H9 (cell line): ENCODE data around the gene TUBG1. TPM values are rescaled to one million over a fixed set of nuclear protein-coding genes. Genes with fewer than 3 reads are reported as not detected.

Experiments used
- DNase-seq: peaks from one replicate; pipeline ENCODE4 v3.0.0-alpha.2; 2017
- H2AFZ ChIP-seq: one replicate; pipeline ENCODE4 v1.6.1; 2013; ENCODE audit warnings: mild to moderate bottlenecking, low read length, control low read depth, moderate library complexity
- H2AK5ac ChIP-seq: 2 replicates; pipeline ENCODE4 v1.6.1; 2013; ENCODE audit warnings: low read length, control low read depth, mixed read lengths; ENCODE audit not compliant: insufficient read length
- H2BK120ac ChIP-seq: one replicate; pipeline ENCODE4 v1.6.1; 2013; ENCODE audit warnings: low read depth, mild to moderate bottlenecking, low read length, control low read depth, inconsistent platforms; ENCODE audit not compliant: poor library complexity, severe bottlenecking
- H2BK12ac ChIP-seq: 2 replicates; pipeline ENCODE4 v1.6.1; 2013; ENCODE audit warnings: low read length, control low read depth, mixed read lengths, low read depth; ENCODE audit not compliant: insufficient read length
- H2BK15ac ChIP-seq: 2 replicates; pipeline ENCODE4 v1.6.1; 2013; ENCODE audit warnings: low read depth, low read length, control low read depth
- H2BK20ac ChIP-seq: one replicate; pipeline ENCODE4 v1.6.1; 2013; ENCODE audit warnings: low read depth, mild to moderate bottlenecking, low read length, control low read depth, inconsistent platforms; ENCODE audit not compliant: poor library complexity, severe bottlenecking
- H2BK5ac ChIP-seq: 2 replicates; pipeline ENCODE4 v1.6.1; 2013; ENCODE audit warnings: low read length, control low read depth, mixed read lengths; ENCODE audit not compliant: insufficient read length
- H3K14ac ChIP-seq: 2 replicates; pipeline ENCODE4 v1.6.1; 2013; ENCODE audit warnings: low read length, control low read depth; ENCODE audit not compliant: insufficient read depth
- H3K18ac ChIP-seq: 2 replicates; pipeline ENCODE4 v1.6.1; 2013; ENCODE audit warnings: low read depth, mild to moderate bottlenecking, mixed read lengths, low read length, control low read depth; ENCODE audit not compliant: insufficient read length
- H3K23ac ChIP-seq: 2 replicates; pipeline ENCODE4 v1.6.1; 2013; ENCODE audit warnings: low read length, control low read depth, mixed read lengths, low read depth; ENCODE audit not compliant: insufficient read length
- H3K23me2 ChIP-seq: 2 replicates; pipeline ENCODE4 v1.6.1; 2013; ENCODE audit warnings: low read depth, mild to moderate bottlenecking, mixed read lengths, low read length, control low read depth; ENCODE audit not compliant: insufficient read length, poor library complexity, severe bottlenecking
- H3K27ac ChIP-seq: 2 replicates; pipeline ENCODE4 v1.5.1; 2013; ENCODE audit warnings: low read length, control low read depth, mixed read lengths, low read depth; ENCODE audit not compliant: insufficient read length
- H3K27me3 ChIP-seq: 2 replicates; pipeline ENCODE4 v1.6.1; 2013; ENCODE audit warnings: low read length, control low read depth, inconsistent platforms; ENCODE audit not compliant: insufficient read depth
- H3K4ac ChIP-seq: 2 replicates; pipeline ENCODE4 v1.6.1; 2013; ENCODE audit warnings: low read depth, mild to moderate bottlenecking, control low read depth, inconsistent platforms, low read length, moderate library complexity
- H3K4me1 ChIP-seq: 2 replicates; pipeline ENCODE4 v1.6.1; 2013; ENCODE audit warnings: low read length, control low read depth, inconsistent platforms; ENCODE audit not compliant: insufficient read depth
- H3K4me2 ChIP-seq: 2 replicates; pipeline ENCODE4 v1.6.1; 2013; ENCODE audit warnings: low read length, control low read depth, mixed read lengths; ENCODE audit not compliant: insufficient read length, insufficient read depth
- H3K56ac ChIP-seq: 2 replicates; pipeline ENCODE4 v1.6.1; 2013; ENCODE audit warnings: low read depth, mild to moderate bottlenecking, mixed read lengths, low read length, control low read depth; ENCODE audit not compliant: insufficient read length
- H3K79me1 ChIP-seq: 2 replicates; pipeline ENCODE4 v1.6.1; 2013; ENCODE audit warnings: low read depth, mild to moderate bottlenecking, moderate library complexity, low read length, control low read depth, inconsistent platforms; ENCODE audit not compliant: insufficient read depth, poor library complexity, severe bottlenecking
- H3K79me2 ChIP-seq: 2 replicates; pipeline ENCODE4 v1.6.1; 2013; ENCODE audit warnings: low read length, control low read depth, inconsistent platforms; ENCODE audit not compliant: insufficient read depth
- H3K9ac ChIP-seq: 2 replicates; pipeline ENCODE4 v1.6.1; 2013; ENCODE audit warnings: low read length, control low read depth, mixed read lengths; ENCODE audit not compliant: insufficient read length; ENCODE audit errors: extremely low read depth
- H3K9me3 ChIP-seq: one replicate; pipeline ENCODE4 v1.6.1; 2013; ENCODE audit warnings: low read depth, low read length, inconsistent platforms; ENCODE audit not compliant: control insufficient read depth
- H3T11ph ChIP-seq: one replicate; pipeline ENCODE4 v1.6.1; 2013; ENCODE audit warnings: mild to moderate bottlenecking, low read length, control low read depth, inconsistent platforms
- H4K20me1 ChIP-seq: one replicate; pipeline ENCODE4 v1.6.1; 2013; ENCODE audit not compliant: control insufficient read depth, insufficient read length, insufficient read depth
- H4K5ac ChIP-seq: 2 replicates; pipeline ENCODE4 v1.6.1; 2013; ENCODE audit warnings: low read depth, mild to moderate bottlenecking, mixed read lengths, low read length, control low read depth; ENCODE audit not compliant: insufficient read length
- H4K8ac ChIP-seq: replicated peaks from 2 replicates; pipeline ENCODE4 v1.6.1; 2013; ENCODE audit warnings: low read length, control low read depth, mixed read lengths, low read depth; ENCODE audit not compliant: insufficient read length
- H4K91ac ChIP-seq: 2 replicates; pipeline ENCODE4 v1.6.1; 2013; ENCODE audit warnings: low read depth, mild to moderate bottlenecking, moderate library complexity, mixed read lengths, low read length, control low read depth; ENCODE audit not compliant: insufficient read length
- H3K27ac Mint-ChIP-seq, 3 experiments: 2 replicates in 2 of 3; 3 replicates in 1 of 3; pipeline ENCODE4 v1.8.0; 2020 to 2021; ENCODE audit warnings: mixed read lengths in 3 of 3, mild to moderate bottlenecking in 1 of 3, moderate library complexity in 1 of 3
- H3K27me3 Mint-ChIP-seq: 2 replicates; pipeline ENCODE4 v1.8.0; 2021; ENCODE audit warnings: low read depth, mild to moderate bottlenecking, moderate library complexity, mixed read lengths
- H3K36me3 Mint-ChIP-seq, 3 experiments: 2 replicates in 2 of 3; 3 replicates in 1 of 3; pipeline ENCODE4 v1.8.0; 2020 to 2021; ENCODE audit warnings: low read depth in 3 of 3, mixed read lengths in 3 of 3; ENCODE audit not compliant: insufficient read depth in 1 of 3
- H3K4me1 Mint-ChIP-seq, 2 experiments: 2 replicates each; pipeline ENCODE4 v1.8.0; 2020; ENCODE audit warnings: mixed read lengths in 2 of 2
- H3K4me3 Mint-ChIP-seq, 2 experiments: 2 replicates in 1 of 2; 3 replicates in 1 of 2; pipeline ENCODE4 v1.8.0; 2020 to 2021; ENCODE audit warnings: mild to moderate bottlenecking in 2 of 2, mixed read lengths in 2 of 2, moderate library complexity in 1 of 2
- H3K9me3 Mint-ChIP-seq, 2 experiments: 2 replicates in 1 of 2; 3 replicates in 1 of 2; pipeline ENCODE4 v1.8.0; 2020; ENCODE audit warnings: mild to moderate bottlenecking in 2 of 2, mixed read lengths in 2 of 2, moderate library complexity in 1 of 2
- CTCF ChIP-seq: fragments of 200-600 bp; sonication (generic); conservative IDR thresholded peaks from 3 replicates; pipeline ENCODE4 v1.8.0; 2021; ENCODE audit warnings: antibody characterized with exemption, mild to moderate bottlenecking
- WGBS: extraction: QIAGEN DNeasy Blood & Tissue Kit; methylation state at CpG from one replicate; pipeline ENCODE4 v1.1.7; 2013; ENCODE audit warnings: missing lambda C conversion rate, low lambda C conversion rate, mixed read lengths; ENCODE audit not compliant: insufficient read length; ENCODE audit errors: extremely low coverage; 5-methylcytosine and 5-hydroxymethylcytosine counted together
- total RNA-seq: library from RNA; stranded (reverse); gene quantifications from 2 replicates; pipeline ENCODE4 v1.2.1, GENCODE V29; 2021

TUBG1 gene
- total RNA-seq, 1 experiment from 2014 or later = 122 TPM

DNA sequence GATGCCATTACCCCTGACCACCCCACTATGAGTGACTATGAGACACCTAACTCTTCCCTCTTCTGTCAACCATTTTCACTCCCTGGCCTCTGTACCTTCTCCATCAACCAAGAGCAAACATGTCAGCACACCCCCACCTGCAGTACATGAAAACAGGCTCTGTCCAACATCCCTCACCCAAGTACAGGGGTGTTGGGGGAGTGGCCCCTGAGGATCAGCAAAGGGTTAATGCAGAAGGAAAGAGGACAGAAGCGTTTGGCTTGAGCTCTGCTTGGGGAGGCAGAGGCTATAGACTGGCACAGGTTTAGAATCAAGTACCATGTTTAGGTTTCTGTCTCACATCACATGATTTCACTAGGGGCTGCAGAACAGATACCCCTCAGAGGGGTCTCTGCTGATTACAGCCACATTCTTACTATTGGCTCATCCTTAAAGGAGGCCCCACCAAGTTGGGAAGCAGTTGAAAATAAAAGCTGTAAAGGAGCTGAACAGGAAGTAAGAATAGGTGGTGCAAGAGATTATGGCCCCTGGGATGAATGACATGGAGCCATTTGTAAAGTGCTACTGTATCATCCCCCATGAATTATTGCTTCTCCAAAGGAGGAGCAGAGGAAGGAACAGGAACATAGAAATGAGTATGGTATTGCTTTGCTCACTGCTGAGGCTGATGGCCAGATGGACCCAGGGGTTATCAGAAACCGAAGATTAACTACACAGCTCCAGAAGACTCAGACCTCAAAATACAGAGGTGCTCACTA, 29.5 kb upstream of the TUBG1 start:
- Histone ChIP-seq H3K4me2 (no peak overlapping the region), H3K9me3 (no peaks in the 10 kb centered on the region), H2AFZ (no peak overlapping the region), H3K79me1 (no peaks in the 10 kb centered on the region), H2BK15ac (no peak overlapping the region), H3K9ac (no peak overlapping the region), H3K4ac (no peak overlapping the region), H4K8ac (no peak overlapping the region), H2BK120ac (no peak overlapping the region), H3K4me1 (no peaks in the 10 kb centered on the region), H3T11ph (no peak overlapping the region), H3K56ac (no peak overlapping the region), H2AK5ac (no peak overlapping the region), H2BK12ac (no peak overlapping the region), H4K91ac (no peak overlapping the region), H4K5ac (no peak overlapping the region), H3K27ac (no peak overlapping the region), H3K18ac (no peak overlapping the region), H3K23ac (no peak overlapping the region), H2BK20ac (no peak overlapping the region), H4K20me1 (no peaks in the 10 kb centered on the region), H2BK5ac (no peak overlapping the region), H3K23me2 (peaks cover 3% of the 10 kb centered on the region), H3K79me2 (no peaks in the 10 kb centered on the region), H3K14ac (no peak overlapping the region), H3K27me3 (no peaks in the 10 kb centered on the region; the same call in 1 of the 2 replicates)
- Mint-ChIP-seq H3K4me1 (peaks cover 20 to 21% of the 10 kb centered on the region in 2 experiments), H3K27me3 (no peaks in the 10 kb centered on the region), H3K4me3 (0 out of 5 replicates have a peak overlapping the region, but pooled peaks of 1 of the 2 experiments have one; percentile 50), H3K27ac (peak overlapping the region in 2 of 3 experiments; percentile 5 to 40; a peak in 2 of 7 replicates), H3K36me3 (peaks cover 17 to 70% (median 56%) of the 10 kb centered on the region in 3 experiments; a peak in 6 of 7 replicates), H3K9me3 (no peaks in the 10 kb centered on the region)
- DNase-seq = no peak
- WGBS = no CpG with 5 or more reads among the region's 2 CpGs
- no peak for TF ChIP-seq CTCF
